HepG2 (cell line): Measurements from ENCODE around the gene HELZ. TPM values are rescaled to one million over a fixed set of nuclear protein-coding genes. Genes with fewer than 3 reads are reported as not detected.

ENCODE experiments used
- HOXA9 ChIP-seq: sonication (generic); formaldehyde crosslinking; IDR thresholded peaks from 2 replicates; pipeline ENCODE4 v1.8.1; 2022; ENCODE audit warnings: missing genetic modification reagents, mild to moderate bottlenecking, moderate library complexity, borderline replicate concordance
- LCORL ChIP-seq, 2 experiments: fragments of 450-650 bp in 1 of 2; sonication (generic) in 1 of 2; formaldehyde crosslinking in 1 of 2; IDR thresholded peaks; 2 replicates each; pipeline versions ENCODE4 v1.5.0 to v1.6.1; 2017 to 2020; ENCODE audit warnings: antibody characterized with exemption in 1 of 2, missing genetic modification reagents in 1 of 2
- REST ChIP-seq, 2 experiments: IDR thresholded peaks; 2 replicates each; pipeline ENCODE4 v1.6.1; 2011 to 2012; ENCODE audit warnings: low read length in 2 of 2, borderline replicate concordance in 1 of 2, low read depth in 1 of 2, mild to moderate bottlenecking in 1 of 2, moderate library complexity in 1 of 2
- RFXAP ChIP-seq: sonication (generic); formaldehyde crosslinking; IDR thresholded peaks from 2 replicates; pipeline ENCODE4 v1.4.0; 2020; ENCODE audit warnings: missing genetic modification reagents, borderline replicate concordance
- ZNF24 ChIP-seq: fragments of 450-650 bp; IDR thresholded peaks from 2 replicates; pipeline ENCODE4 v1.6.1; 2017; ENCODE audit warnings: antibody characterized with exemption, mild to moderate bottlenecking
- ZNF256 ChIP-seq: sonication (generic); formaldehyde crosslinking; conservative IDR thresholded peaks from 2 replicates; pipeline ENCODE4 v1.4.0; 2020; ENCODE audit warnings: missing genetic modification reagents
- ZNF382 ChIP-seq: sonication (generic); formaldehyde crosslinking; IDR thresholded peaks from 2 replicates; pipeline ENCODE4 v1.5.0; 2020; ENCODE audit warnings: missing genetic modification reagents, mild to moderate bottlenecking, borderline replicate concordance
- polyA plus RNA-seq, 8 experiments: library from polyadenylated mRNA; depleted of rRNA in 3 of 8; stranded (reverse) in 7 of 8; unstranded in 1 of 8; fragments of >200 nt; fragmentation: Illumina TruSeq in 4 of 8; extraction: Trizol in 4 of 8; gene quantifications; 2 replicates each; pipeline versions ENCODE4 v1.2.1 to v1.2.3, GENCODE V29; 2011 to 2016; ENCODE audit warnings: low read depth in 4 of 8, missing spikeins in 1 of 8, mixed read lengths in 1 of 8; ENCODE audit not compliant: insufficient read depth in 1 of 8
- total RNA-seq, 5 experiments: library from RNA; depleted of rRNA; stranded (reverse); fragments of >200 nt; fragmentation: Illumina TruSeq; extraction: Trizol; gene quantifications; 2 replicates each; pipeline ENCODE4 v1.2.3, GENCODE V29; 2016; ENCODE audit warnings: low read depth in 1 of 5

HELZ gene
- total and polyA plus RNA-seq, 2 of the 13 experiments (the other 11 are each of a cell fraction or from before 2014, with no cell fraction given), result 35.3 to 52.4 TPM

- peak in 1 of 2 experiments; percentile 14; a peak in 1 of 4 replicates for TF ChIP-seq REST (IDR thresholded peaks at IDR 0.05; ENCODE audit: borderline replicate concordance in 1 of 2, low read depth in 1 of 2, low read length in 2 of 2)
- TF ChIP-seq HOXA9 (CRISPR knock-in tag), result peak; percentile 53; the same call in 1 of the 2 replicates
- no peak for TF ChIP-seq RFXAP
- TF ChIP-seq LCORL (IDR thresholded peaks at IDR 0.05), result no peak
- TF ChIP-seq LCORL (CRISPR knock-in tag; IDR thresholded peaks at IDR 0.05), result peak; percentile 77
- 0 out of 2 replicates have a peak, but pooled peaks have one; percentile 50 for TF ChIP-seq ZNF256 (CRISPR knock-in tag)
- no peak for TF ChIP-seq ZNF24
- TF ChIP-seq ZNF382 (CRISPR knock-in tag), result no peak
These were observed at the start of gene HELZ (continued) for GRCh38 chr17:67245073-67245693.
